GM18951 (cell line): ENCODE measurements around the gene ACTR8.

Experiments used
- POLR2A ChIP-seq: IDR thresholded peaks from 4 replicates; pipeline ENCODE4 v1.6.1; 2011; ENCODE audit warnings: mild to moderate bottlenecking; ENCODE audit not compliant: insufficient read length, insufficient read depth; ENCODE audit errors: extremely low read depth
- in situ Hi-C: fragments of 300-500 bp; cut with MboI; formaldehyde crosslinking; loops from one replicate; pipeline ENCODE4 v1.12.0; 2022; ENCODE audit warnings: low sequenced_read_pairs, mixed read lengths, inconsistent platforms; ENCODE audit not compliant: unreplicated experiment

ACTR8 gene

GRCh38 chr3:53820756-53821580 lies 61.0 kb downstream of the ACTR8 start:
- TF ChIP-seq POLR2A, result no peak
- in situ Hi-C loops, result no loop called here

GRCh38 chr3:53820084-53820483 lies 61.9 kb downstream of the ACTR8 start:
- in situ Hi-C loops, result no loop called here
- TF ChIP-seq POLR2A, result no peak

- in situ Hi-C loops, result no loop called here
- TF ChIP-seq POLR2A, result no peak
These were observed 62.6 kb downstream of the ACTR8 start for GRCh38 chr3:53819163-53819868.

GRCh38 chr3:53818221-53819162 lies 63.5 kb downstream of the ACTR8 start:
- in situ Hi-C loops, result no loop called here
- no peak for TF ChIP-seq POLR2A

- in situ Hi-C loops, result no loop called here
- no peak for TF ChIP-seq POLR2A
These were observed 64.1 kb downstream of the ACTR8 start for GRCh38 chr3:53817809-53818208.

GRCh38 chr3:53817211-53817610 lies 64.7 kb downstream of the ACTR8 start:
- in situ Hi-C loops, result no loop called here

More at GRCh38 chr3:53817211-53817610, 64.7 kb downstream of the ACTR8 start:
- no peak for TF ChIP-seq POLR2A
